B cell (primary cell): ENCODE data around the gene RPTOR. TPM values are rescaled to one million over a fixed set of nuclear protein-coding genes. Genes with fewer than 3 reads are reported as not detected.

Experiments
- ATAC-seq: fragments of 200-7000 bp; cut with Tn5 transposase; one replicate; pipeline ENCODE4 v1.10.0; 2021; ENCODE audit warnings: low read depth, mild to moderate bottlenecking, moderate number of reproducible peaks, moderate library complexity
- CTCF ChIA-PET: fragments of 350-600 bp; sonication (Branson Sonifier 250); formaldehyde crosslinking; loops from one replicate; lab custom pipeline; 2021; ENCODE audit warnings: antibody characterized with exemption, inconsistent platforms; lab: Charles Lee
- POLR2A ChIA-PET: fragments of 350-600 bp; sonication (Branson Sonifier 250); formaldehyde crosslinking; loops from one replicate; lab custom pipeline; 2021; ENCODE audit warnings: antibody characterized with exemption; lab: Charles Lee
- DNase-seq: peaks from one replicate; pipeline ENCODE4 v3.0.0; 2013
- H2AFZ ChIP-seq: 2 replicates; pipeline ENCODE4 v1.6.1; 2012; ENCODE audit warnings: mild to moderate bottlenecking, low read depth, low read length; ENCODE audit not compliant: insufficient read depth, poor library complexity, severe bottlenecking
- H3K27ac ChIP-seq, 2 donors: 1 replicate in 1 of 2; 2 replicates in 1 of 2; pipeline ENCODE4 v1.5.1; 2012 to 2013; ENCODE audit warnings: low read length in 2 of 2, mild to moderate bottlenecking in 2 of 2, moderate library complexity in 1 of 2
- H3K27me3 ChIP-seq, 4 experiments: fragments of 200-600 bp in 1 of 4; sonication (generic) in 1 of 4; replicated peaks in 1 of 4; 1 replicate in 2 of 4; 2 replicates in 2 of 4; pipeline versions ENCODE4 v1.6.1 to v1.7.0; 2013 to 2016; ENCODE audit warnings: low read length in 3 of 4, mild to moderate bottlenecking in 2 of 4, mixed read lengths in 1 of 4, moderate library complexity in 1 of 4; ENCODE audit not compliant: insufficient read depth in 4 of 4, control insufficient read depth in 3 of 4; ENCODE audit errors: control extremely low read depth in 1 of 4
- H3K36me3 ChIP-seq, 2 experiments: replicated peaks in 1 of 2; 1 replicate in 1 of 2; 2 replicates in 1 of 2; pipeline versions ENCODE4 v1.6.1 to v1.7.1; 2013; ENCODE audit warnings: low read length in 1 of 2; ENCODE audit not compliant: insufficient read depth in 2 of 2, control insufficient read depth in 1 of 2; ENCODE audit errors: control extremely low read depth in 1 of 2, extremely low read depth in 1 of 2
- H3K4me1 ChIP-seq, 2 donors: fragments of 200-600 bp in 1 of 2; sonication (generic) in 1 of 2; 1 replicate in 1 of 2; 2 replicates in 1 of 2; pipeline versions ENCODE4 v1.5.1 to v1.6.1; 2013 to 2017; ENCODE audit warnings: low read length in 2 of 2; ENCODE audit not compliant: control insufficient read depth in 2 of 2, insufficient read depth in 2 of 2
- H3K4me2 ChIP-seq: replicated peaks from 2 replicates; pipeline ENCODE3; 2012; ENCODE audit warnings: mild to moderate bottlenecking, low read depth, low read length; ENCODE audit not compliant: poor library complexity, severe bottlenecking
- H3K4me3 ChIP-seq, 5 experiments: fragments of 200-600 bp in 1 of 5; sonication (generic) in 1 of 5; 1 replicate in 3 of 5; 2 replicates in 2 of 5; pipeline versions ENCODE4 v1.5.1 to v1.7.0; 2011 to 2016; ENCODE audit warnings: low read length in 4 of 5, mild to moderate bottlenecking in 4 of 5, low read depth in 2 of 5, control low read depth in 1 of 5, moderate library complexity in 1 of 5; ENCODE audit not compliant: insufficient read depth in 1 of 5; ENCODE audit errors: control extremely low read depth in 1 of 5, extremely low read depth in 1 of 5
- H3K79me2 ChIP-seq: fragments of 200-600 bp; sonication (generic); one replicate; pipeline ENCODE4 v1.6.0; 2016; ENCODE audit warnings: low read length; ENCODE audit not compliant: control insufficient read depth, insufficient read depth
- H3K9ac ChIP-seq: fragments of 200-600 bp; sonication (generic); 2 replicates; pipeline ENCODE4 v1.6.1; 2017; ENCODE audit warnings: mild to moderate bottlenecking, low read length, moderate library complexity
- H3K9me3 ChIP-seq, 3 donors: one replicate each; pipeline versions ENCODE4 v1.6.1 to v1.7.1; 2013; ENCODE audit warnings: low read length in 2 of 3; ENCODE audit not compliant: control insufficient read depth in 2 of 3, insufficient read depth in 1 of 3; ENCODE audit errors: control extremely low read depth in 1 of 3
- H4K20me1 ChIP-seq: 2 replicates; pipeline ENCODE4 v1.6.0; 2012; ENCODE audit warnings: mild to moderate bottlenecking, low read length; ENCODE audit not compliant: insufficient read depth, control insufficient read depth, poor library complexity, severe bottlenecking
- H3K27ac Mint-ChIP-seq: one replicate; pipeline ENCODE4 v1.8.0; 2021; ENCODE audit warnings: mixed read lengths
- H3K27me3 Mint-ChIP-seq: one replicate; pipeline ENCODE4 v1.8.0; 2021; ENCODE audit warnings: mixed read lengths
- H3K4me1 Mint-ChIP-seq: one replicate; pipeline ENCODE4 v1.8.0; 2021; ENCODE audit warnings: mixed read lengths
- H3K4me3 Mint-ChIP-seq: one replicate; pipeline ENCODE4 v1.8.0; 2021; ENCODE audit warnings: mixed read lengths
- H3K9me3 Mint-ChIP-seq: one replicate; pipeline ENCODE4 v1.8.0; 2022; ENCODE audit warnings: mixed read lengths; ENCODE audit not compliant: insufficient read depth
- EZH2 ChIP-seq: IDR thresholded peaks from 2 replicates; pipeline ENCODE4 v1.6.1; 2012; ENCODE audit warnings: borderline replicate concordance, low read depth, mild to moderate bottlenecking, moderate library complexity, low read length; ENCODE audit not compliant: insufficient read depth, poor library complexity, severe bottlenecking
- whole genome bisulfite sequencing: methylation state at CpG from one replicate; pipeline ENCODE4 v1.1.5; 2013; ENCODE audit warnings: missing lambda C conversion rate; ENCODE audit not compliant: insufficient coverage; 5-methylcytosine and 5-hydroxymethylcytosine counted together
- intact Hi-C: fragments of 100-400 bp; cut with micrococcal nuclease; formaldehyde crosslinking; loops from one replicate; pipeline ENCODE4 v1.10.0; 2022
- polyA plus RNA-seq: library from polyadenylated mRNA; depleted of rRNA; stranded (reverse); fragments of >200 nt; gene quantifications from 2 replicates; pipeline ENCODE4 v1.2.3, GENCODE V29; 2012
- total RNA-seq, 2 donors: library from RNA; stranded (reverse); fragments of 120-200 nt in 1 of 2; gene quantifications; 1 replicate in 1 of 2; 2 replicates in 1 of 2; pipeline versions ENCODE4 v1.2.3 to v1.2.4, GENCODE V29; 2013 to 2022
- TF ChIP-seq, protein P1 (sequence below): fragments of 200-600 bp; IDR thresholded peaks from one replicate; pipeline ENCODE4 v1.8.0; 2022; ENCODE audit warnings: antibody characterized with exemption, mild to moderate bottlenecking

Gene RPTOR
- total and polyA plus RNA-seq, 2 donors (not counting 1 experiment from before 2014, with no cell fraction given), result 13.4 to 58.8 TPM

DNA sequence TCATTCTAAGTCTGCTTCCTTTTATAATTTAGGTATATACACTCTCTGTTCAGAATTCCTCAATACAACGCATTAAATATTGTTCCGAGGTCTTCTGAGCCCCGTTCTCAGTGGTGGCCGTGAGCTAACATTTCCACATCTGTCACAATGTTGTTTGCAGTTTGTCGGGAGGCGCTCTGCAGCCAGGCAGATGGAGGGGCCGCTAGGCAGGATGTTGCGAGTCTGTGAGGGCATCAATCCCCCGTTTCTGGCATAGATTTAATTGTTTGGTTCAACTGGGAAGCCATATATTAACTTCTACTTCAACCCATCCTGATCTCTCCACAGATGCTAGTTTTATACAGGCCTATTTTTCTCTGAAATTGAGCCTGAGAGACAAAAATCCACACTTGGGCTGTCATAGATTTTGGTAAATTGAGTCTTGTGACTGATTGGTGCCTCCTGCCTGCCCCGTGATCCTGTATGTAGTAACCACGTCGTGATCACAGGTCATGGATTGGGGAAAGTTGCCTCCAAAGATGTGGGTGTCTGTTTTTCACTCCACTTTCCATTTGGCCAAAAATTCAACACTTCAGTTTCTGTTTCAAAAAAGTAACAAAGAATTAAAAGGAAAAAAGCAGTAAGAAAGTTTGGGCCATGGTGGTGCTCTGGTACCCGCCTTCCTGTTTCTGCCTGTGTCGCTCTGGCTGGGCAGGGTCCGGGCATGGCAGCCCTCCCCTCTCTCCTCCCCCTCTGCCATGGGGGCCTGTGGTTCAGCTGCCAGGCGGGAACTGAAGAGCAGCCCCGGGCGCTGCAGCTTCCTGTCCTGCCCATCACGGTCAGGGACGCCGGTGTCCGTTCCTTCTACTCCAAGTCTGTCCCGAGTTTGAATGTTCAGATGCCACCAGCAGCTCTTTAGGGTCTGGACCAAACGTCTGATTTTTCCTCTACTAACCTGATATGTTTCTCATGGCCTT is 41.5 kb downstream of the RPTOR start:
- POLR2A ChIA-PET, result no interaction called here

DNA sequence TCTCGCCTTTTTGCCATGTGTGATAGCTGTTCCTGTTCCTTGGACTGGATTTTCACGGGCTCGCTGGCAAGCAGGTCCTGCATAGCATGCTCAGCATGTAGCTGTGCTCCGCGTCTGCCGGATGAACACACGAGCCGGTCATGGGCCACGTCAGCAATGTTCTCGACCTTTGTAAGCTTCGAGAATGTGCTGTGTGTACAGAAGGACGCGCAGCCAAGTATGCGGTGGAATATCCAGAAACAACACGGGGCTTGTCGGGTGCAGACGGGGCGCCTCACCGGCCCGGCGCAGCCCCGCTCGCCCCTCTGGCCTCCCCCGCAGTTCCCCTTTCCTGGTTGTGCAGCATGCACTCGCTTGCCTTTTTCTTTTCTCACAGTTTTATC is 42.2 kb downstream of the RPTOR start:
- TF ChIP-seq EZH2, result no peak
- TF ChIP-seq, protein P1, sequence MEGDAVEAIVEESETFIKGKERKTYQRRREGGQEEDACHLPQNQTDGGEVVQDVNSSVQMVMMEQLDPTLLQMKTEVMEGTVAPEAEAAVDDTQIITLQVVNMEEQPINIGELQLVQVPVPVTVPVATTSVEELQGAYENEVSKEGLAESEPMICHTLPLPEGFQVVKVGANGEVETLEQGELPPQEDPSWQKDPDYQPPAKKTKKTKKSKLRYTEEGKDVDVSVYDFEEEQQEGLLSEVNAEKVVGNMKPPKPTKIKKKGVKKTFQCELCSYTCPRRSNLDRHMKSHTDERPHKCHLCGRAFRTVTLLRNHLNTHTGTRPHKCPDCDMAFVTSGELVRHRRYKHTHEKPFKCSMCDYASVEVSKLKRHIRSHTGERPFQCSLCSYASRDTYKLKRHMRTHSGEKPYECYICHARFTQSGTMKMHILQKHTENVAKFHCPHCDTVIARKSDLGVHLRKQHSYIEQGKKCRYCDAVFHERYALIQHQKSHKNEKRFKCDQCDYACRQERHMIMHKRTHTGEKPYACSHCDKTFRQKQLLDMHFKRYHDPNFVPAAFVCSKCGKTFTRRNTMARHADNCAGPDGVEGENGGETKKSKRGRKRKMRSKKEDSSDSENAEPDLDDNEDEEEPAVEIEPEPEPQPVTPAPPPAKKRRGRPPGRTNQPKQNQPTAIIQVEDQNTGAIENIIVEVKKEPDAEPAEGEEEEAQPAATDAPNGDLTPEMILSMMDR, result no peak

More for the DNA sequence above, 41.5 kb downstream of the RPTOR start:
- no peak overlapping the region for H3K9ac ChIP-seq
- no peak overlapping the region for H3K4me3 Mint-ChIP-seq
- peaks cover 18% of the 10 kb centered on the region for H3K4me1 Mint-ChIP-seq
- peaks cover 0 to 7% of the 10 kb centered on the region in 2 experiments for H3K36me3 ChIP-seq
- no peak overlapping the region for H3K27ac Mint-ChIP-seq
- no peak overlapping the region for H3K27ac ChIP-seq
- no peak overlapping the region for H3K4me3 ChIP-seq
- no peak overlapping the region for H3K4me2 ChIP-seq
- peaks cover 61% of the 10 kb centered on the region for H4K20me1 ChIP-seq
- no peak for DNase-seq
- TF ChIP-seq, protein P1, result no peak
- no peak for TF ChIP-seq EZH2
- H3K9me3 ChIP-seq, result no peaks in the 10 kb centered on the region
- no peak overlapping the region for H2AFZ ChIP-seq
- H3K27me3 Mint-ChIP-seq, result no peaks in the 10 kb centered on the region
- peaks cover 91% of the 10 kb centered on the region for H3K79me2 ChIP-seq
- no peak for ATAC-seq
- 40% methylated on average over 15 of the region's 24 CpGs for WGBS
- CTCF ChIA-PET, result no interaction called here
- intact Hi-C loops, result no loop called here
- H3K9me3 Mint-ChIP-seq, result no peaks in the 10 kb centered on the region
- peaks cover 0 to 5% of the 10 kb centered on the region in 2 donors for H3K4me1 ChIP-seq
- no peaks in the 10 kb centered on the region for H3K27me3 ChIP-seq

More for the DNA sequence above, 42.2 kb downstream of the RPTOR start:
- H3K9ac ChIP-seq, result no peak overlapping the region
- H3K4me3 ChIP-seq, result no peak overlapping the region
- H3K27ac Mint-ChIP-seq, result no peak overlapping the region
- no peak overlapping the region for H3K4me3 Mint-ChIP-seq
- no peak for ATAC-seq
- CTCF ChIA-PET, result no interaction called here
- POLR2A ChIA-PET, result no interaction called here
- H3K36me3 ChIP-seq, result peaks cover 0 to 7% of the 10 kb centered on the region in 2 experiments
- no peaks in the 10 kb centered on the region for H3K27me3 ChIP-seq
- H3K79me2 ChIP-seq, result peaks cover 93% of the 10 kb centered on the region
- intact Hi-C loops, result no loop called here
- H2AFZ ChIP-seq, result no peak overlapping the region
- peaks cover 0 to 5% of the 10 kb centered on the region in 2 donors for H3K4me1 ChIP-seq
- 96% methylated on average over 25 of the region's 25 CpGs for WGBS
- peaks cover 23% of the 10 kb centered on the region for H3K4me1 Mint-ChIP-seq
- DNase-seq, result no peak
- H3K9me3 ChIP-seq, result no peaks in the 10 kb centered on the region
- H3K27ac ChIP-seq, result no peak overlapping the region
- no peaks in the 10 kb centered on the region for H3K9me3 Mint-ChIP-seq
- peaks cover 68% of the 10 kb centered on the region for H4K20me1 ChIP-seq
- no peaks in the 10 kb centered on the region for H3K27me3 Mint-ChIP-seq
- no peak overlapping the region for H3K4me2 ChIP-seq
